DOHH2 (cell line): Measurements from ENCODE around the gene PDE6B.

Source experiments
- CTCF ChIP-seq: fragments of 200-600 bp; sonication (generic); IDR thresholded peaks from one replicate; pipeline ENCODE4 v1.5.1; 2014; ENCODE audit warnings: antibody characterized with exemption, mild to moderate bottlenecking, low read depth, low read length; ENCODE audit not compliant: poor library complexity, severe bottlenecking
- EZH2phosphoT487 ChIP-seq: fragments of 200-600 bp; sonication (generic); IDR thresholded peaks from 2 replicates; pipeline ENCODE4 v1.6.1; 2017; ENCODE audit warnings: borderline replicate concordance, mild to moderate bottlenecking, antibody characterized with exemption, low read length, moderate library complexity, mixed read lengths

- TF ChIP-seq CTCF: no peak
- TF ChIP-seq EZH2phosphoT487: no peak
Observed at GRCh38 chr4:680551-680927, 55.2 kb downstream of the PDE6B start.
